Measurements from ENCODE around the gene NTM.

- TF ChIP-seq, protein P1, sequence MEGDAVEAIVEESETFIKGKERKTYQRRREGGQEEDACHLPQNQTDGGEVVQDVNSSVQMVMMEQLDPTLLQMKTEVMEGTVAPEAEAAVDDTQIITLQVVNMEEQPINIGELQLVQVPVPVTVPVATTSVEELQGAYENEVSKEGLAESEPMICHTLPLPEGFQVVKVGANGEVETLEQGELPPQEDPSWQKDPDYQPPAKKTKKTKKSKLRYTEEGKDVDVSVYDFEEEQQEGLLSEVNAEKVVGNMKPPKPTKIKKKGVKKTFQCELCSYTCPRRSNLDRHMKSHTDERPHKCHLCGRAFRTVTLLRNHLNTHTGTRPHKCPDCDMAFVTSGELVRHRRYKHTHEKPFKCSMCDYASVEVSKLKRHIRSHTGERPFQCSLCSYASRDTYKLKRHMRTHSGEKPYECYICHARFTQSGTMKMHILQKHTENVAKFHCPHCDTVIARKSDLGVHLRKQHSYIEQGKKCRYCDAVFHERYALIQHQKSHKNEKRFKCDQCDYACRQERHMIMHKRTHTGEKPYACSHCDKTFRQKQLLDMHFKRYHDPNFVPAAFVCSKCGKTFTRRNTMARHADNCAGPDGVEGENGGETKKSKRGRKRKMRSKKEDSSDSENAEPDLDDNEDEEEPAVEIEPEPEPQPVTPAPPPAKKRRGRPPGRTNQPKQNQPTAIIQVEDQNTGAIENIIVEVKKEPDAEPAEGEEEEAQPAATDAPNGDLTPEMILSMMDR (optimal IDR thresholded peaks at IDR 0.05 in 1 of 3, IDR thresholded peaks at IDR 0.05 in 1 of 3, conservative IDR thresholded peaks at IDR 0.05 in 1 of 3; ENCODE audit: extremely low read depth in 1 of 3, insufficient read depth in 2 of 3, low read length in 3 of 3) = no peak
- TF ChIP-seq EZH2 (IDR thresholded peaks at IDR 0.05; ENCODE audit: low read length) = no peak
Measured at GRCh38 chr11:131458421-131458820, 88.0 kb downstream of the NTM start.
